Smooth muscle cell (in vitro differentiated cells): ENCODE measurements around the gene CCDC63. TPM values are rescaled to one million over a fixed set of nuclear protein-coding genes. Genes with fewer than 3 reads are reported as not detected.

Experiments used
- DNase-seq: peaks from one replicate; lab custom pipeline; 2025; ENCODE audit not compliant: unreplicated experiment; lab: John Stamatoyannopoulos, UW
- H2AFZ ChIP-seq: fragments of 200-600 bp; sonication (generic); 2 replicates; pipeline ENCODE4 v1.6.0; 2016; ENCODE audit warnings: antibody characterized with exemption, low read depth, mild to moderate bottlenecking
- H3F3A ChIP-seq: fragments of 200-600 bp; sonication (generic); 2 replicates; pipeline ENCODE4 v1.6.0; 2017; ENCODE audit warnings: antibody characterized with exemption, low read depth
- H3K27ac ChIP-seq: fragments of 200-600 bp; sonication (generic); 2 replicates; pipeline ENCODE4 v1.5.1; 2016; ENCODE audit warnings: low read depth, mild to moderate bottlenecking
- H3K27me3 ChIP-seq: fragments of 200-600 bp; sonication (generic); 2 replicates; pipeline ENCODE4 v1.6.1; 2016; ENCODE audit warnings: low read depth, mild to moderate bottlenecking
- H3K36me3 ChIP-seq: fragments of 200-600 bp; sonication (generic); 2 replicates; pipeline ENCODE4 v1.5.1; 2016; ENCODE audit warnings: low read depth
- H3K4me1 ChIP-seq: fragments of 200-600 bp; sonication (generic); 2 replicates; pipeline ENCODE4 v1.5.1; 2016; ENCODE audit warnings: low read depth
- H3K4me2 ChIP-seq: fragments of 200-600 bp; sonication (generic); 2 replicates; pipeline ENCODE4 v1.6.0; 2016; ENCODE audit warnings: mild to moderate bottlenecking
- H3K4me3 ChIP-seq: fragments of 200-600 bp; sonication (generic); 2 replicates; pipeline ENCODE4 v1.5.1; 2016; ENCODE audit warnings: mild to moderate bottlenecking
- H3K79me2 ChIP-seq: fragments of 200-600 bp; sonication (generic); 2 replicates; pipeline ENCODE4 v1.6.0; 2016; ENCODE audit warnings: low read depth, mild to moderate bottlenecking
- H3K9ac ChIP-seq: fragments of 200-600 bp; sonication (generic); 2 replicates; pipeline ENCODE4 v1.6.0; 2016; ENCODE audit warnings: low read depth
- H3K9me3 ChIP-seq: fragments of 200-600 bp; sonication (generic); replicated peaks from 2 replicates; pipeline ENCODE4 v1.5.1; 2016; ENCODE audit warnings: low read depth
- H4K20me1 ChIP-seq: fragments of 200-600 bp; sonication (generic); 2 replicates; pipeline ENCODE4 v1.6.0; 2016; ENCODE audit warnings: low read depth
- WGBS: methylation state at CpG from one replicate; pipeline ENCODE4 v1.1.7; 2016; ENCODE audit warnings: low lambda C conversion rate; 5-methylcytosine and 5-hydroxymethylcytosine counted together
- polyA plus RNA-seq: library from polyadenylated mRNA; unstranded; fragments of >200 nt; fragmentation: Nextera tagmentation; extraction: Ambion mirVana; gene quantifications from 2 replicates; pipeline ENCODE4 v1.2.1, GENCODE V29; 2016
- total RNA-seq: library from RNA; depleted of rRNA; stranded (reverse); fragments of >200 nt; gene quantifications from 2 replicates; pipeline ENCODE4 v1.2.3, GENCODE V29; 2014
- TF ChIP-seq, protein P1 (sequence below): fragments of 200-600 bp; sonication (generic); IDR thresholded peaks from 2 replicates; pipeline ENCODE4 v1.5.1; 2017; ENCODE audit warnings: borderline replicate concordance, mild to moderate bottlenecking, antibody characterized with exemption; ENCODE audit not compliant: insufficient read depth, poor library complexity, severe bottlenecking

The CCDC63 gene
- total RNA-seq (not detected in 2 replicates), polyA plus RNA-seq (not detected in 2 replicates)

DNA sequence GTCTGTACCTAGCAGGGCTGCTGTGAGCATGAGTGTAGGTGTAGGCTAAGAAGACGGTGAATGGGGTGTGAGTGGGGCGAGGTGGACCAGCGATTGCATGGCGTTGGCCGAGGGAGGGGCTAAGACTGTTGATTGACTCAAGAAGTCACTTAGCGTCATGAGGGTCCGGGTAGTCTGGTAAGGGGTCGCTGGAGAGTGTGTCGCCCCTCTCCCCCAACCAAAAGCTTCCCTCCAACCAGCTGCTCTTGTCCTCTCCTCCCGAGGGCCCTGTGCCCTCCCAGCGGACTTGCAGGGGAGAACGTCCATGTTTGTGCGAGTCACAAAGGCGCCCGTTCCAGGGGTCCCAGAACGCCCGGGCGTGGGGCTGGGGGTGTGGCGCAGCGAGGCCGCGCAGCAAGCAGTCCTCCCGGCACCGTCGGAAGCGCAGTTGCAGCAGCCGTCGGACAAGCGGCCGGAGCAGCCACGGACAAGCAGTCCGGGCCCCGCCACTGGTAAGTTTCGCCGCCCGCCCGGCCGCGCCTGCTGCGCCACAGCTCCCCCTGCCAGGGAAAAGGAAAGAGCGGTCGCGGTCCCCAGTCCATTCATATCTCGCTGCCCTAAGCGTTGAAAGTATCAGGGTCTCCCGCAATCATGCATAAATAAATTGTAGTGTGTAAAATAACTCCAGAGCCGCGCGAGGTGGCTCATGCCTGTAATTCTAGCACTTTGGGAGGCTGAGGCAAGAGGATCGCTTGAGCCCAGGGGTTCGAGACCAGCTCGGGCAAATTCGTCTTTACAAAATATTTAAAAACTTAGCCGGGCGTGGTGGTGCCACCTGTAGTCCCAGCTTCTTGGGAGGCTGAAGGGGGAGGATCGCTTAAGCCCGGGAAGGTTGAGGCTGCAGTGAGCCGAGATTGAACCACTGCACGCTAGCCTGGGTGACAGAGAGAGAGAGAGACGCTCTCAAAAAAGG lies at the start of gene CCDC63:
TSS of gene CCDC63 (plus strand) at position 373 of the 952 bp plus-strand sequence. CDS start 5,968 bp downstream, outside the sequence.
- Histone ChIP-seq H3K4me1 (no peaks in the 10 kb centered on the region), H3K9me3 (no peaks in the 10 kb centered on the region), H3K36me3 (no peaks in the 10 kb centered on the region), H2AFZ (peak within 1 kb of the TSS; percentile 86), H3K79me2 (no peaks in the 10 kb centered on the region), H3K9ac (no peak within 1 kb of the TSS), H3F3A (no peaks in the 10 kb centered on the region), H4K20me1 (no peaks in the 10 kb centered on the region), H3K27ac (no peak within 1 kb of the TSS), H3K27me3 (peaks cover 23% of the 10 kb centered on the region), H3K4me3 (peak within 1 kb of the TSS; percentile 31), H3K4me2 (peak within 1 kb of the TSS; percentile 79)
- TF ChIP-seq, protein P1, sequence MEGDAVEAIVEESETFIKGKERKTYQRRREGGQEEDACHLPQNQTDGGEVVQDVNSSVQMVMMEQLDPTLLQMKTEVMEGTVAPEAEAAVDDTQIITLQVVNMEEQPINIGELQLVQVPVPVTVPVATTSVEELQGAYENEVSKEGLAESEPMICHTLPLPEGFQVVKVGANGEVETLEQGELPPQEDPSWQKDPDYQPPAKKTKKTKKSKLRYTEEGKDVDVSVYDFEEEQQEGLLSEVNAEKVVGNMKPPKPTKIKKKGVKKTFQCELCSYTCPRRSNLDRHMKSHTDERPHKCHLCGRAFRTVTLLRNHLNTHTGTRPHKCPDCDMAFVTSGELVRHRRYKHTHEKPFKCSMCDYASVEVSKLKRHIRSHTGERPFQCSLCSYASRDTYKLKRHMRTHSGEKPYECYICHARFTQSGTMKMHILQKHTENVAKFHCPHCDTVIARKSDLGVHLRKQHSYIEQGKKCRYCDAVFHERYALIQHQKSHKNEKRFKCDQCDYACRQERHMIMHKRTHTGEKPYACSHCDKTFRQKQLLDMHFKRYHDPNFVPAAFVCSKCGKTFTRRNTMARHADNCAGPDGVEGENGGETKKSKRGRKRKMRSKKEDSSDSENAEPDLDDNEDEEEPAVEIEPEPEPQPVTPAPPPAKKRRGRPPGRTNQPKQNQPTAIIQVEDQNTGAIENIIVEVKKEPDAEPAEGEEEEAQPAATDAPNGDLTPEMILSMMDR: peak; percentile 34
- peak; percentile 27 for DNase-seq
- 17% methylated on average over 58 of the region's 60 CpGs for WGBS

DNA sequence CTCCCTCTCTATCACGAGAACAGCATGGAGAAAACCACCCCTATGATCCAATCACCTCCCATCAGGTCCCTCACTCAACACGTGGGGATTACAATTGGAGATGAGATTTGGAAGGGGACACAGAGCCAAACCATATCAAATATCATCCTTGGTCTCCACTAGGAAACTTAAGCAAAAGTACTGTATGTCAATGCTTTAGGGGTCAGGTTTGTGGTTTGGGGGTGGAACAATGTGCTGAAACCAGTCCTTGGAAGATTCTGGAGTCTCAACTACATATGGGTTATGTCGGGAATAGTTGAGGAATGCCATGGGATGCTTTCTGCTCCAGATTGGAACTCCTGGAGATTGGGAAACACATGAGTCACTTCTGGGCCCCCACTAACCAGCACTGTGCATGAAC lies 48.3 kb upstream of the CCDC63 start:
- H3K9ac ChIP-seq: no peak overlapping the region
- TF ChIP-seq, protein P1: no peak
- 82% methylated on average over 3 of the region's 3 CpGs for WGBS
- no peak overlapping the region for H3K4me2 ChIP-seq
- H3F3A ChIP-seq: no peaks in the 10 kb centered on the region
- no peak overlapping the region for H3K27ac ChIP-seq
- no peak for DNase-seq
- no peaks in the 10 kb centered on the region for H3K36me3 ChIP-seq
- H4K20me1 ChIP-seq: no peaks in the 10 kb centered on the region
- H3K79me2 ChIP-seq: no peaks in the 10 kb centered on the region
- no peak overlapping the region for H2AFZ ChIP-seq
- H3K4me1 ChIP-seq: no peaks in the 10 kb centered on the region
- H3K4me3 ChIP-seq: no peak overlapping the region
- H3K27me3 ChIP-seq: no peaks in the 10 kb centered on the region
- no peaks in the 10 kb centered on the region for H3K9me3 ChIP-seq

DNA sequence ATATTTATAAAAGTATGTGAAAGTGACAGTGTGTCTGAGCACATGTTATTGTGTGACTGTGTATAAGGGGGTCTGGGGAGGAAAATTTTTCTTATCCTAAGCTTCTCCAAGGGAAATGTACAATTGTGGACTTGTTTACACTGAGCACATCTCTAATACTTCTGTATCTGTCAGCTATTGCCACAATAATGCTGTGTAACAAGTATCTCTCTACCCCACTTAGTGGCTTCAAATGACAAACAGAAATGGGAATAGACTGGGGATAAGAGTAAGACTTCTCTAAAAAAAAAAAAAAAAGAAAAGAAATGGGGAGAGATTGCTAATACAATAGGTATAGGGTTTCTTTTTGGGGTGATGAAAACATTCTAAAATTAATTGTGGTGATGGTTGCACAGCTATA lies 44.3 kb upstream of the CCDC63 start:
- TF ChIP-seq, protein P1: no peak
- Histone ChIP-seq H3K36me3 (no peaks in the 10 kb centered on the region), H3K9ac (no peak overlapping the region), H3K79me2 (no peaks in the 10 kb centered on the region), H3K4me2 (no peak overlapping the region), H3K27ac (no peak overlapping the region), H3K4me3 (no peak overlapping the region), H3K27me3 (no peaks in the 10 kb centered on the region), H3K4me1 (no peaks in the 10 kb centered on the region), H3K9me3 (no peaks in the 10 kb centered on the region), H2AFZ (no peak overlapping the region), H4K20me1 (no peaks in the 10 kb centered on the region), H3F3A (no peaks in the 10 kb centered on the region)
- no peak for DNase-seq
